GM19397 (cell line): ENCODE results near the gene PIAS2.
A peak's percentile ranks its signal among the peaks of the same experiment; 100 is the strongest.
"Not testable (repeated sequence)": the region's sequence is repeated elsewhere in the genome, so short reads cannot be mapped to it uniquely, and the experiment has no call there.

ENCODE experiments used
- ATAC-seq: cut with Tn5 transposase; IDR thresholded peaks from one replicate; pipeline ENCODE4 v1.9.1; 2021; ENCODE audit warnings: mild to moderate bottlenecking, moderate library complexity; ENCODE audit not compliant: unreplicated experiment

PIAS2 gene, protein sequence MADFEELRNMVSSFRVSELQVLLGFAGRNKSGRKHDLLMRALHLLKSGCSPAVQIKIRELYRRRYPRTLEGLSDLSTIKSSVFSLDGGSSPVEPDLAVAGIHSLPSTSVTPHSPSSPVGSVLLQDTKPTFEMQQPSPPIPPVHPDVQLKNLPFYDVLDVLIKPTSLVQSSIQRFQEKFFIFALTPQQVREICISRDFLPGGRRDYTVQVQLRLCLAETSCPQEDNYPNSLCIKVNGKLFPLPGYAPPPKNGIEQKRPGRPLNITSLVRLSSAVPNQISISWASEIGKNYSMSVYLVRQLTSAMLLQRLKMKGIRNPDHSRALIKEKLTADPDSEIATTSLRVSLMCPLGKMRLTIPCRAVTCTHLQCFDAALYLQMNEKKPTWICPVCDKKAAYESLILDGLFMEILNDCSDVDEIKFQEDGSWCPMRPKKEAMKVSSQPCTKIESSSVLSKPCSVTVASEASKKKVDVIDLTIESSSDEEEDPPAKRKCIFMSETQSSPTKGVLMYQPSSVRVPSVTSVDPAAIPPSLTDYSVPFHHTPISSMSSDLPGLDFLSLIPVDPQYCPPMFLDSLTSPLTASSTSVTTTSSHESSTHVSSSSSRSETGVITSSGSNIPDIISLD

DNA sequence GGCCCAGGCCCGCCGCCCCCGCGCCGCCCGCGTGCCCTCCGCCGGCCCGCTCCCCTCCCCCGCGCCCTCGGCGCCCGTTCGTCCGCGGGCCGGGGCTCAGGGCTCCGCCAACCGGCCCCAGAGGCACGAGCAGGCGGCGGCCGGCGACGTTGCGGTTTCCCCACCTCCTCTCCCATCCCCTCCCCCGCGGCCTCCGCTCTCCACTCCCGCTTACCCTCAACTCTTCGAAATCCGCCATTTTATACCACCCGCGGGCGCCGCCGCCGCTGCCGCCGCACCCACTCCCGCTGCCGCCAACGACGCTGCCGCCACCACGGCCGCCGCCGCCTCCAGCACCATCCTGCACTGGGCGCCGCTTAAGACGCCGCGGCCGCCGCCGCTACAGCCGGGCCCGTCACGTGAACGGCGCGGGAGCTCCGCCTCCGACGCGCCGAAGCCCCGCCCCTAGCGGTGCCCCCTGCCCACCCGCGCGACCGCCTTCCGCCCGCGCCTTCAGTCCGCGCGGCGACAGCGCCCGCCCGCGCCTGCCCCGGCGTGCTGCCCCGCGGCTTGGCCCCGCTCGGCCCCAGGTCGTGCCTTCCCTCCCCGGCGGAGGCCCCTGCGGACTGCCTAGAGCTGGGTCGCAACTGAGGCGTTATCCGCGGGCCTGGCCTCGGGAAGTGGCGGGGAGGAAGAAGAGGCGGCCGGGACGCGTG, at the start of gene PIAS2, which contains the start of gene KATNAL2:
TSS of gene PIAS2 (minus strand) at position 400 of the 695 bp plus-strand sequence. CDS start at position 238, 162 bp downstream.
TSS of gene KATNAL2 (plus strand) at position 495 of the 695 bp plus-strand sequence. CDS start 29,271 bp downstream, outside the sequence.
- peak; percentile 89 for ATAC-seq

DNA sequence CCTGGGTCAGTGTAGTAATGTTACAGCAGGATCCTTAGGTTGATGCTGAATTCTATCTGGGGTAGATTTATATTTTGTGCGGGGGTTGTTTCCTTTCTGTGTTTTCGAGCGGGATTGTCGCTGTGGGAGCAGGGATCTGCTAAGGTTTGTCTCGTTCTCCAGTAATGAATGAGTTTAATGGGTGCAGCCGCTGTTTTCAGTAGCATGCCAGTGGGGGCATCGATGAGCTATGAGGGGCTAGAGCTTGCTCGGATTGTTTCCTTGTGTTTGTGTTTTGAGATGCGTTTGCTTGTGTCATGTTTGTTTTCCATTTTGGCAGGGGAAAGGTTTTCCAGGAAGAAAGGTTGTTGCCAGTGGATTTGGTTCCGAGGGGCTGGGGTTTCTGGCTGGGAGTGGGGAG, 49.0 kb upstream of the PIAS2 start:
- ATAC-seq: not testable (repeated sequence)

DNA sequence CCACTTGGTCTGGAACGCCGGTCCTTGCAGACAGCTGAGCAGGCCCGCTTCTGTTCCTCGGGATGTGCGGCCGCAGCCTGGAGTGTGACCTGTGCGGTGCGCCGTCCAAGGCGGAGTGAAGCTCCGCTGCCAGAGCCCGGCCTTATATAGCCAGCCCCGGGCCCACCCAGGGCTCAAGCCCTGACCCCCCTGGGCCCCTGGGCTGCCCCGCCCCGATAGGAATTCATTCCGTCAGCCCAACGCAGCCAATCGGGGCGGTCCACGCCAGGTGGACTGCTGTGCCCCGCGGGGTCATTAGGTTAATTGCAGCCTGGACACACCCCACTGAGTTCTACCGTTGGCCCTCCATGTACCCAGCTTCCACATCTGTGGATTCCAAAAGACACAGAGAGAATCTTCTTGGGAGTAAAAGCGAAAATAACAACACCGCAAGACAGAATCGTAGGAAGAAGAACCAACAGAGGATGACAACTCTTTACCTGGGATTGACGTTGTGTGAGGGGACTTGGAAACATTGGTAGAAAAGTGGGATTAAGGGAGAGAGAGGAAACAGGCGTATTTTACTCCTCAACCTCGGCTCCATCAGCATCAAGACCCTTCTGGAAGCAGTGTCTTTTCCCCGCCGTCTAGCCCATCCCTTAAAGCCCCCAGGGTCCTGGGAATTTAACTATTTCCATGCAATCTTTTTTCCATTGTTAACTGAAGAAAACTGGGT, 47.4 kb upstream of the PIAS2 start:
- not testable (repeated sequence) for ATAC-seq

DNA sequence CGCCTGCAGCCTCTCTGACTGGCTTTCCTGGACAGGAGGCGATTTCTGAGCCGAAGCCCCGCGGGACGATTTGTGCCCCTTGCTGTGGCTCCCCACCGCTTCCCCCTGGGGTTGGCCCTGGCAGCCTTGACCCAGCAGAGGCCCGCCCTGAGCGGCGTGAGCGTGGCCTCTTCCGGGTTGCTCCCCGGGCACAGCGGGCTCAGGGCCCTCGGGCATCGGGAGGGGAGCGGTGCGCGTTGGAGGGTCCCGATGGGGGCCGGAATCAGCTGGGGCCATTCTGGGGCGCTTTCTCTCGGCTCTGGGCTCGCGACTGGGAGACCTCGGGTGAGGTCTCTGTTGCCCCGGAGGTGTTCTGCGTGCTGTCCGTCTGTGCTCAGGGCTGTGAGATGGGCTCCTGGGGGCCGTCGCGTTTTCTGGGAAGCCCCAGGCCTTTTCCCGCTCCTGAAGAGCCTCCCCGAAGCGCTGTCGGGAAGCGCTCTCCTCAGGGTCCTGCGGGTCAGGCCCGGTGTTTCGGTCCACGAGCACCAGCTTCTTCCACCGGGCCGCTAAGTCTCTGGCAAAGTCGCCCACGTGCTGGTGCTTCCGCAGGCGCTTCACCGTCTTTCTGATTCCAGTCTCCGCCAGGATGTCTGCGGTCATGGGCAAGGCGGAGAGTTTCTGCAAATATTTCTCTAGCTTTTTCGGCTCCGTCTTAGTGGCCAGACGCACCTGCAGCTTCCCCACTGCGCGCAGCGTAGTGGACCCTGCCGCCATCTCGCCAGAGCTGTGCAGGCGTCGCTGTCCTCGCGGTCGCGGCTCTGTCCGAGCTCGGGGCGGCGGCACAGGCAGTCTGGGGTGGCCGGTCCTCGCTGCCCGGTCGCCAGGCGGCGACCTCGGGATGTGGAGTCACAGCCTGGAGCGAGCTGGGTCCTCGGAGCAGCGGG, 46.6 kb upstream of the PIAS2 start:
- not testable (repeated sequence) for ATAC-seq

DNA sequence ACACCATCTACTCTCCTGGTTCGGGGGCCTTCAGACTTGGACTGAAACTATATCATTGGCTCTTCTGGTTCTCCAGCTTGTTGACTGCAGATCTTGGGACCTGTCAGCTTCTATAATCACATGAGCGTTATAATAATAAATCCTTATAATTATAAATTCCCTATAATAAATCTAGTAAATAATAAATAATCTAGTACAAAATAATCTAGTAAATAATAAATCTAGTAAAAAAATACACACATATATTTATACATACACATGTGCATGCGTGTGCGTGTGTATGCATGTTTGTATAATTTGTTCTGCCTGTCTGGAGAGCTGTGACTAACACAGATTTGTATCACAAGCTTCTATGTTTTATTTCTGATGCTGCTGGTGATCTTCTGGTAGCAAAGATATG, 40.9 kb upstream of the PIAS2 start:
- ATAC-seq: no peak

DNA sequence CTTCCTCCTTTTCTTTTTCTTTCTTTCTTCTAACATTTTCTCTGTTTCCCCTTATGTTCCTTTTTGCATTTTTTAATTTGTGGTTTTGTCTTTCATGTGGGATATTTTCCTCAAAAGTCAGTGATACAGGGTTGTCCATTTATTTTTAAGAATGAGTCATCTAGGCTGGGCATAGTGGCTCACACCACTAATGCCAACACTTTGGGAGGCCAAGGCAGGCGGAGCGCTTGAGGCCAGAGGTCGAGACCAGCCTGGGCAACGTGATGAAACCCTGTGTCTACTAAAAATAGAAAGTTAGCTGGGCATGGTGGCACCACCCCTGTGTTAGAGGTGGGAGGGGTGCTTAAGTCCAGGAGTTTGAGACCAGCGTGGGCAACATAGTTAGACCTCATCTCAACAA, 35.9 kb upstream of the PIAS2 start:
- no peak for ATAC-seq

DNA sequence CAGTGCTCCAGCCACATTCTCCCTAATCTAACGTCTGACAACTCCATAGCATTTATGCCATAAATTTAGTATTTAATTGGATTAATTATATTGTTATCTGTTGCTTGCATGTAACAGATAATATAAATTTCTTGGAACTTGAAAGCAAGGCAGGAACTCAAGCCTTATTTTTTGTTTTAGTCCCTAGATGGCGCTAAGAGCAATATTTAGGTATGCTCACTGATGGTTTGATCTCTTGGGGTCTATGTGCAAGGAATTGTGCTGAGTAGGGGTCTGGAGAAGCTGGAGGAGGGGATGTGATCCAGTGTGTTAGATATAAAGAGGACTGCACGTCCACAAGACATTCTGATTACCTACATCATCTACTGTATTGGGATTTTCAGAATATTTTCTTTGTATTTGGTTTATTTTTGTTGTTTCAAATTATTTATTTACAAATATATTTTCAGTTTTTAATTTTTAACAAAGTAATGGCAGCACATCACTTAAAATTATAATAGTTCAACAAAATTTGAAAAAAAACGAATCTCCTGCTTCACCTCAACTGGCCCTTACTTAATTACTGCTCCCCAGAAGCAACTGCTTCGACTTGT, 32.9 kb upstream of the PIAS2 start:
- ATAC-seq: no peak

DNA sequence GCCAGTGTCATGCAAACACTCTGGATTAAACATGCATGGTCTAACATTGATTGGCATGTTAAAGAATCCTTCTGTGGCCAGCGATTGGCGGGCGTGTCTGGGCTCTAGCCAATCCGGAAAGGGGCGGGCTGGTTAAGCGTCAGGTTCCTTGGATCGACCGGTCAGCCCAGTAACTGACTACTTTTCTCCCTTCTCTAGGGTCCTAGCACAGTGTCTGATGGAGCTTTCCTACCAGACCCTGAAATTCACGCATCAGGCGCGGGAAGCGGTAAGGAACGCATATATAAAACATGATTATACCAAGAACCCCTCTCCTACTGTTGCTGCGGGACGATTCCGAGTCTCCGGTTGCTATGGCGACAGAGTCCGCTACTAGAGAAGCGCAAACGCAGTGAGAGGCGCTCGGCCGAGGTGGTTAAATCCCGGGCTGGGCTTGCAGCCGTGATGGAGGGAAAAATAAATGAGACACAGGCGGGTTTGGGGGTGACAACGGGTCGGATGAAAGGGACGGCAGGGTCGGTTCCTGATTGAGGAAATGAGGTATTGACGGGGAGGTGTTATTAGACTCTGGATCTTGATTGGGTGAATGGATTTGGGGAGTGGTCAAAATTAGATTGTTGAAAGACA, 29.5 kb upstream of the PIAS2 start:
- ATAC-seq: peak; percentile 99

DNA sequence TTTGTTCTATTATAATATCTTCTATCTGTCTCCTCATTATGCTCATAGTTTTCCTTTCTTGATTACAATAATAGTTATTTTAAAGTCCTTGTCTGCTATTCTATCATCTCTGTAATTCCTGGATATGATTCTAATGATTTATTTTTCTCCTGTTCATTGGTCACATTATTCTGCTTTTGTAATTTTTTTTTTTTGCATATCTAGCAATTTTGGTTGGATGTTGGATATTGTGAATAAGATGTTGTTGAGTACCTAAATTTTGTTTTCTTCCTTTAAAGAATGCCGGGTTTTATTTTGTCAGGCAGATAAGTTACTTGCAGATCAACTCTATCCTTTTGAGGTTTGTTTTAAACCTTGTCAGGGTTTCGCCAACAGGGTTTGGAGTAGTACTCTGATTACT, 25.3 kb upstream of the PIAS2 start:
- no peak for ATAC-seq

DNA sequence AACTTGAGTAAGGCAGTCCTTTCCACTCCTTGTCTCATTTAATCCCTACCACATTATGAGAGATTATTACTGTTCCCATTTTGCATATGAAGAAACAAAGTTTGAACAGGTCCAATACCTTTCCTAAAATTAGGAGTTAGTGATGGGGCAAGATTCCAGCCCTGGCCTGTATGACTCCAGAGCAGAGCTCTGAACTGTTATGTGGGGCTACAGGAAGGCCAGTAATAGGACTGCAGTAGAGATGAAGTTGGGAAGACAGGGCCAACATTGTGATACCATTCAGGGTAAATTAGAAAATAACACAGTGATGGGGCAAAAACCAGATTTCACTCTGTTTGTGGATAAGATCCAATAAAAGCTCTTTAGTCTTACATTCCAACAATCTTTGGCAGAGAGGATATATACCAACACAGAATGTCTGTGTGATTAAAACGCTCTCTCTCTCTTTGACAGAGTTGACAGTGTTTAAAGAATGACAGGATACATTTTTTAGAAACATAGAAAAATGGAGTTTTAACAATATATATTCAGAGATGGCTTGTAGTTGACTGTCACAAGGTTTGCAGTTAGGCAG, 22.8 kb upstream of the PIAS2 start:
- ATAC-seq: no peak

DNA sequence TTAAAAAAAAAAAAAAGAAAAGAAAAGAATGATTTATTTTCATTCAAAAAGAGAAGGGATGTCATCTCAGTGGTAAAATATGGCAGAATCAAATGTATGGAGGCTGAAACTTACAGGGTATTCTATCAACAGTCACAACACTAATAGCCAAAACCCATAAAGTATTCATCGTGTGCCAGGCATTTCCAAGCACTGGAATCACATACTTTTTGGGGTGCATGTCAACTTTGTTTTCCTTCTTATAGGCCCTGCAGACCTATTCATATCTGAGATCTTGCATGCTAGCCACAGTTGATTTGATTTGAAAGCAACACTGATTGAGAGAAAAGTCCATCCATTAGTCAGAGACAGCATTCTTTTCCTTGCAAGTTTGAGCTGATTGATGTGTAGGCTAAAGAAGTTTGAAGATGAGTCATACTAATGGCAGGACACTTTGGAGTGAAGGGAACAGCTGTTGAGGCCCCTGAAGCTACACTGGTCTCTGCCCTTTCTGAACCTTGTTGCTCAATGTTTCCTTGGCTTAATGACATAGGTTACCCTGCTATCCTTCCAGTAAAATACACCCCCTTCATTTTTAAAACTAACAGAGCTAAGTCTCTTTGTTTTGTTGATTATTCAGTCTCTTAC, 22.1 kb upstream of the PIAS2 start:
- no peak for ATAC-seq

DNA sequence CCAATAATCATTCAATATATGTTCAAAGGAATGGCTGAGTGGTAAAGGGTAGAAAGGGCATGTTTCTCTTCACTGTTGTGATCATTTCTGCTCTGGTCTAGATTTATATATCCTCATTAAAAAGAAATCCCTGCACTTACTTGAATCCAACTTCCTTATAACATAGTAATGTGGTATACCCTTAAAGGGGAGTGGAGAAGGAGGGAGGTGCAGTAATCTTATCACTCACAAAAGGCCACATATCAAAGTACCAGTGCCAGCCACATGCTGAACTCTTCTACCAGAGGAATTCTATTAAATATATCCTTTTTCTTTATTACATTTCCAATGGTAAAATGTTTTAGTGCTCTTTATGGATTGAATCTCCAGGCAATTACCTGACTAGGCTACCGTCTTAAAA, 3.3 kb upstream of the PIAS2 start:
- ATAC-seq: no peak

DNA sequence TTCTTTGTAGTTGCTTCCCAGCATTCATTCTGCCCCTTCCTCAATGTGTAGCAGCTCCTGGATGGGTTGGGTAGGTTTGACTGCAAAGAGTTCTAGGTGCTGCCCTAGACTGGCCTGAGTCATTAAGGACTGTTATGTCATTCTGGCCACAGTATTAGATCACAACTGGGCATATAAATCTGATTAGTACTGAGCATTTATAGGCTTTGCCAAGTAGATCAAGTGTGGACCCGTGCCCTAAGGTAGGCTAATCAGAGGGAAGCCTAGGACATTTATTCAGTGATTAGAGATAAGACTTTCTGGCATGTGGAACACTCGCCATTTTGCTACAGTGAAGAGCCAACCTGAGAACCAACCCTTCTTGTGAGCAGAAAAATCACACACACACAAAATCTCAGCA, 2.8 kb upstream of the PIAS2 start:
- ATAC-seq: no peak

DNA sequence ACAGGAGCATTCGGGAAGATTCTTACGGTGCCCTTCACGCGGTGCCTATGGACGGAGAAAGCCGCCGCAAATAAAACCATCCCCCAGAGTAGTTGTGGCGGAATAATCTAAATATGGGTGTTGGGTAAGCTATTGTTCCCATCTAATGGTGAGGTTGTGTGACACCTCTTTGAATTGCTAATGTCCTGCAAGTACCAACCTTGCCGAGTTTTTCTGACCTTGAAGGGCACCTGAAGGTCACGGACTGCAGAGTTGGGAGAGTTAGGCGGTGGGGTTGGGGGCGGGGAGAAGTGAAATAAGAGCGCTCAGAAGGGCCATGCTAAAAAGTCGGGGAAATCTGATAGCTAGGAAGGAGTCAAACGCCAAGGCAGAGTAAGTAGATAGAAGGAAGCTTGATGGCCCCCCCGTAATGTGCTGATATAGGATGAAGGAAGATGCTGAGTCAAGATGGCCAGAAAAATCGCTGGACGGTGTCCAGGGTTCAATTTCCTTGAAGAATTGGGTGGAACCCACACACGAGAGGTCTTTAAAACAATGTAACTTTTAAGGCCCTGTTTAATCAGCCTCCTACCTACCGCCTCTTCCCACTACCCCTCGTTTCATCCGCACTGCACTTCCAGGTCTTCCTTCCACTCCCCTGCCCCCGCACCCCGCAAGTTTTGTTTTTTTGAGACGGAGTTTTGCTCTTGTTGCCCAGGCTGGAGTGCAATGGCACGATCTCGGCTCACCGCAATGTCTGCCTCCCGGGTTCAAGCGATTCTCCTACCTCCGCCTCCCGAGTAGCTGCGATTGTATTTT, 695 bp upstream of the PIAS2 start:
- no peak for ATAC-seq

DNA sequence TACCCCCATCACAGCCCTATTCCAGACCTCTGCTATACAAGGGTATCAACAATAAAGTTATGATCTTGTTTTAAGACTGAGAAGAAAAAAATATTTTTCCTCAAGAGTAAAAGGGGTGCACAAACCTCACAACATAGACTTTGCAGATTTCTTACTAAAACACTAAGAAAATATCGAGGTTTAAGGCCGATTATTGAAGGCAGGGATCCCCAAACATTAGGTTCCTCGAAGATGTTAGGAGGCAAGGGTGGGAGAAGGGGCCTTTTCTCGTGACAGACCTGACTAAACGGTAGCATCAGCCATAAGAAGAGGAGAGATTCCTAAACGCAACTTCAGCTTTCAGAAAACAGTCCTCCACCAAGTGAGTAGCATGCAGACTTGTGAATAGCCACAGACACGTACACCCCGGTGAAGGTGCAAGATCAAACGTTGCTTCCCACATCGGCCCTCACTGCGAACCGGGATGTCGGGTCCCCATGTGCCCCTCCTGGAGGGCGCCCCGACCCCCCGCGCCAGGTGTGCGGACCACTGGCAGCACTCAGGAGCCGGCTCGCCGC, 678 bp downstream of the PIAS2 start:
- no peak for ATAC-seq

DNA sequence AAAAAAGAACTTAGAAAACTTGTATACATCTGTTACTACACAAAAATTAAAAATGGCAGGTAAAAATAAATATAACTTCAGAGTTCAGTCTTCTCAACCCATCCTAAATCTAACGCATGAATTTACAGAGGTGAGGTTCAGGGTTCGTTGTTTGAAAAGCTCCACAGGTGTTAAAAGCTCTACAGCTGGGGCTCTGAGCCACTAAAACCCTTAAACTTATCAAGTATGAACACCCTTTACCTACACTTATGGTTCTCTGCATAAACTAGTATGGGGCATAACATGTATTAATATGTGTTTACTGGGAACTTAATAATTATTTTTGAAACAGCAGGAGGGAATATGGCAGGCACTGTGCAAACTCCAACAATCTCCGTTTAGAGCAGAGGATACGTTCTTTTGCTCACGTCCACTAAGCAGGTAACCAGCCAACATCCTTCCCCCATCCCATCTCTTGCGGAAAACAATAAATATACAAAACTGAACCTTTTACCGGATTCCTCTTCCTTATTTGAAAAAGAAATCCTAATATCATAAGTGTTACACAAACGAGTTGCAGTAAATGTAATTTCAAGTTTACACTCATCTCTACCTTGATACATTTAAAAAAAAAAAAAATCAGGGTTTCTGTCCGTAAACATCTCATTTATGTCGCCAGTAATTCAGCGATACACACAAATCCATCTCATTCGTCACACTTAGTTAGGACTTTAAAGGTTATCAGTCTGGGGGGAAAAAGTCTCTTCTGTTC, 1.3 kb downstream of the PIAS2 start:
- ATAC-seq: no peak

DNA sequence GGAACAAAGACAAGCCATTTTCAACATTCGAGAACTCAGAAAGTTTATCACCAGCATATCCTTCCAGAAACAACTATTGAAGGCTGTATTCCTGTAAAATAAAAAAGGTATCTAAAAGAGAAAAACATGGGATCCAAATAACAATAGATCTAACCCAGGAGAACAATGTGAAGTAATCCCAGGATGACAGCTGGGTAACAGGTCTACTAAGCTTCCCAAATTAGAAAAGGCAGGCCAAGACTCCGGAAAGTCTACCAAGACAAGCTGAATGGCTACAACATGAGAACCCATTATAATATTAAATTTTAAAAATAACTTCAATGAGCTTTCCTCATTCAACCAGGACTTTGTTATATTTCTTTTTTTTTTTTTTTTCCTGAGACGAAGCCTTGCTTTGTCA, 6.5 kb downstream of the PIAS2 start:
- no peak for ATAC-seq
